ENCODE measurements around the gene NMRAL1.

DNA sequence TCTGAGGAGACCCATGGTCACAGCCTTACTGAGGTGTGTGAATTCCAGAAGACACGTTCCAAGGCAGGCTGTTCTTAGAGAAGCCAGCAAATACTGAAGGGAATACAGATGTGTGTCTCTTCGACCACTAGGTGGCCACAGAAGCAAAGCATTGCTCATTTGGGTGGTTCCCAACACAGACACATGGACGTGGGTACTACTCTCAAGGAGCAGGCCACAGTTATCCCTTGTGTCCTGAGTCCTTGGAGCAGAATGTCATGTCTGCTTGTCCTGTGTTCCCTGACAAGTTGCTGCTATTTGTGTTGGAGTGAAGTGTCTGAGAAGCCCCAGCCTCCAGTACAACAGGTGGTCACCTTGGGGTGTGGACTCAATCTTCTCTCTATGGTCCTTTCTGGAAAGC is 32.0 kb upstream of the NMRAL1 start:
- TF ChIP-seq, protein P1, sequence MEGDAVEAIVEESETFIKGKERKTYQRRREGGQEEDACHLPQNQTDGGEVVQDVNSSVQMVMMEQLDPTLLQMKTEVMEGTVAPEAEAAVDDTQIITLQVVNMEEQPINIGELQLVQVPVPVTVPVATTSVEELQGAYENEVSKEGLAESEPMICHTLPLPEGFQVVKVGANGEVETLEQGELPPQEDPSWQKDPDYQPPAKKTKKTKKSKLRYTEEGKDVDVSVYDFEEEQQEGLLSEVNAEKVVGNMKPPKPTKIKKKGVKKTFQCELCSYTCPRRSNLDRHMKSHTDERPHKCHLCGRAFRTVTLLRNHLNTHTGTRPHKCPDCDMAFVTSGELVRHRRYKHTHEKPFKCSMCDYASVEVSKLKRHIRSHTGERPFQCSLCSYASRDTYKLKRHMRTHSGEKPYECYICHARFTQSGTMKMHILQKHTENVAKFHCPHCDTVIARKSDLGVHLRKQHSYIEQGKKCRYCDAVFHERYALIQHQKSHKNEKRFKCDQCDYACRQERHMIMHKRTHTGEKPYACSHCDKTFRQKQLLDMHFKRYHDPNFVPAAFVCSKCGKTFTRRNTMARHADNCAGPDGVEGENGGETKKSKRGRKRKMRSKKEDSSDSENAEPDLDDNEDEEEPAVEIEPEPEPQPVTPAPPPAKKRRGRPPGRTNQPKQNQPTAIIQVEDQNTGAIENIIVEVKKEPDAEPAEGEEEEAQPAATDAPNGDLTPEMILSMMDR (IDR thresholded peaks at IDR 0.05; ENCODE audit: low read length): peak; percentile 94
- TF ChIP-seq EZH2 (IDR thresholded peaks at IDR 0.05; ENCODE audit: borderline replicate concordance, low read length): no peak

Measured in OCI-LY1 (cell line).